Measurements from ENCODE around the gene UGT1A5.

Gene UGT1A5

GRCh38 chr2:233791151-233791882, 78.6 kb downstream of the UGT1A5 start:
- no peak for DNase-seq

- no peak for DNase-seq
Measured at GRCh38 chr2:233791883-233792329, 79.2 kb downstream of the UGT1A5 start.

- DNase-seq = no peak
Measured at GRCh38 chr2:233792720-233793119, 80.0 kb downstream of the UGT1A5 start.

- no peak for DNase-seq
Measured at GRCh38 chr2:233793465-233794127, 80.9 kb downstream of the UGT1A5 start.

GRCh38 chr2:233794128-233794658, 81.5 kb downstream of the UGT1A5 start:
- DNase-seq = no peak

GRCh38 chr2:233795735-233796171, 83.0 kb downstream of the UGT1A5 start:
- DNase-seq = no peak

GRCh38 chr2:233796254-233796653, 83.5 kb downstream of the UGT1A5 start:
- no peak for DNase-seq

GRCh38 chr2:233798335-233799086, 85.8 kb downstream of the UGT1A5 start:
- no peak for DNase-seq

GRCh38 chr2:233799087-233799665, 86.5 kb downstream of the UGT1A5 start:
- peak; percentile 22 for DNase-seq

GRCh38 chr2:233799716-233800115, 87.0 kb downstream of the UGT1A5 start:
- DNase-seq = no peak

- no peak for DNase-seq
Measured at GRCh38 chr2:233800208-233800607, 87.5 kb downstream of the UGT1A5 start.

GRCh38 chr2:233801357-233802131, 88.8 kb downstream of the UGT1A5 start:
- no peak for DNase-seq

- no peak for DNase-seq
Measured at GRCh38 chr2:233802132-233802815, 89.6 kb downstream of the UGT1A5 start.

- no peak for DNase-seq
Measured at GRCh38 chr2:233803292-233803911, 90.7 kb downstream of the UGT1A5 start.

GRCh38 chr2:233803994-233804393, 91.3 kb downstream of the UGT1A5 start:
- no peak for DNase-seq

- DNase-seq = no peak
Measured at GRCh38 chr2:233807215-233807865, 94.6 kb downstream of the UGT1A5 start.

- DNase-seq = no peak
Measured at GRCh38 chr2:233807966-233808935, 95.5 kb downstream of the UGT1A5 start.

- no peak for DNase-seq
Measured at GRCh38 chr2:233810385-233810784, 97.7 kb downstream of the UGT1A5 start.

GRCh38 chr2:233811087-233811486, 98.4 kb downstream of the UGT1A5 start:
- DNase-seq = no peak
